GDM1 (cell line): ENCODE results near the gene CPLX1.

Source experiments
- DNase-seq: peaks from one replicate; lab custom pipeline; 2025; lab: John Stamatoyannopoulos, UW

The CPLX1 gene

GRCh38 chr4:832536-832935, 6.6 kb upstream of the CPLX1 start:
- DNase-seq: no peak

- no peak for DNase-seq
Measured at GRCh38 chr4:832108-832507, 6.2 kb upstream of the CPLX1 start.

- DNase-seq: no peak
Measured at GRCh38 chr4:831483-831805, 5.5 kb upstream of the CPLX1 start.

- no peak for DNase-seq
Measured at GRCh38 chr4:830601-831482, 4.9 kb upstream of the CPLX1 start.

- no peak for DNase-seq
Measured at GRCh38 chr4:829761-830600, 4.1 kb upstream of the CPLX1 start.

- DNase-seq: no peak
Measured at GRCh38 chr4:829291-829690, 3.4 kb upstream of the CPLX1 start.

GRCh38 chr4:828641-829271, 2.8 kb upstream of the CPLX1 start:
- DNase-seq: no peak

- DNase-seq: no peak
Measured at GRCh38 chr4:827209-828081, 1.5 kb upstream of the CPLX1 start.

- no peak for DNase-seq
Measured at GRCh38 chr4:826508-827208, 729 bp upstream of the CPLX1 start.

- no peak for DNase-seq
Measured at GRCh38 chr4:825063-825970, 612 bp downstream of the CPLX1 start.

GRCh38 chr4:824461-825062, 1.4 kb downstream of the CPLX1 start:
- no peak for DNase-seq

GRCh38 chr4:823761-824460, 2.0 kb downstream of the CPLX1 start:
- no peak for DNase-seq

GRCh38 chr4:823176-823760, 2.7 kb downstream of the CPLX1 start:
- DNase-seq: no peak

GRCh38 chr4:822361-823175, 3.4 kb downstream of the CPLX1 start:
- no peak for DNase-seq

GRCh38 chr4:821631-822030, 4.3 kb downstream of the CPLX1 start:
- DNase-seq: no peak

GRCh38 chr4:821181-821591, 4.7 kb downstream of the CPLX1 start:
- no peak for DNase-seq

- no peak for DNase-seq
Measured at GRCh38 chr4:820230-821172, 5.4 kb downstream of the CPLX1 start.
